Activated T-cell treated with anti-CD3 and anti-CD28 coated beads, Interleukin-2, amount 50 U/mL, for 72 hours (primary cell): ENCODE measurements around the gene DAAM2. TPM values are rescaled to one million over a fixed set of nuclear protein-coding genes. Genes with fewer than 3 reads are reported as not detected.

Experiments used
- ATAC-seq, 2 donors: fragments of 150-1000 bp; cut with Tn5 transposase; replicated peaks in 1 of 2; 2 replicates each; pipeline ENCODE4 v1.10.0; 2021; ENCODE audit warnings: moderate library complexity in 2 of 2, mild to moderate bottlenecking in 1 of 2
- DNase-seq, 2 donors: peaks; one replicate each; pipeline ENCODE4 v3.0.0; 2021 to 2022; ENCODE audit warnings: mixed read lengths in 1 of 2
- H3K27ac Mint-ChIP-seq: one replicate; pipeline ENCODE4 v1.8.0; 2022; ENCODE audit warnings: mild to moderate bottlenecking, moderate library complexity, mixed read lengths
- H3K27me3 Mint-ChIP-seq: one replicate; pipeline ENCODE4 v1.8.0; 2022; ENCODE audit warnings: low read depth, mixed read lengths
- H3K36me3 Mint-ChIP-seq, 2 donors: one replicate each; pipeline ENCODE4 v1.8.0; 2022; ENCODE audit warnings: mixed read lengths in 2 of 2, mild to moderate bottlenecking in 1 of 2; ENCODE audit not compliant: insufficient read depth in 2 of 2
- H3K4me1 Mint-ChIP-seq: one replicate; pipeline ENCODE4 v1.8.0; 2022; ENCODE audit warnings: low read depth, mixed read lengths
- H3K4me3 Mint-ChIP-seq, 2 donors: one replicate each; pipeline ENCODE4 v1.8.0; 2022; ENCODE audit warnings: mild to moderate bottlenecking in 2 of 2, mixed read lengths in 2 of 2, moderate library complexity in 2 of 2
- H3K9me3 Mint-ChIP-seq, 2 donors: one replicate each; pipeline ENCODE4 v1.8.0; 2022; ENCODE audit warnings: mixed read lengths in 2 of 2
- total RNA-seq, 2 donors: library from RNA; stranded (reverse); gene quantifications; one replicate each; pipeline ENCODE4 v1.2.3, GENCODE V29; 2022

DAAM2 gene
- total RNA-seq, 2 donors from 2014 or later, result not detected

- no peak overlapping the region for H3K4me3 Mint-ChIP-seq
- ATAC-seq, result no peak
- H3K4me1 Mint-ChIP-seq, result peaks cover 10% of the 10 kb centered on the region
- H3K9me3 Mint-ChIP-seq, result no peaks in the 10 kb centered on the region
- DNase-seq, result no peak
- peaks cover 22% of the 10 kb centered on the region for H3K27me3 Mint-ChIP-seq
- no peak overlapping the region for H3K27ac Mint-ChIP-seq
- no peaks in the 10 kb centered on the region for H3K36me3 Mint-ChIP-seq
Observed at GRCh38 chr6:39931607-39932006, 139.4 kb downstream of the DAAM2 start.

GRCh38 chr6:39932386-39932910, 140.3 kb downstream of the DAAM2 start:
- DNase-seq (no peak), ATAC-seq (no peak)
- Mint-ChIP-seq H3K36me3 (no peaks in the 10 kb centered on the region), H3K27ac (no peak overlapping the region), H3K9me3 (no peaks in the 10 kb centered on the region), H3K4me3 (no peak overlapping the region), H3K27me3 (peaks cover 22% of the 10 kb centered on the region), H3K4me1 (peaks cover 10% of the 10 kb centered on the region)

GRCh38 chr6:39933669-39934130, 141.5 kb downstream of the DAAM2 start:
- Mint-ChIP-seq H3K27ac (no peak overlapping the region), H3K4me3 (peak overlapping the region; percentile 82 to 83), H3K36me3 (no peaks in the 10 kb centered on the region), H3K4me1 (peaks cover 10% of the 10 kb centered on the region), H3K27me3 (peaks cover 22% of the 10 kb centered on the region), H3K9me3 (no peaks in the 10 kb centered on the region)
- peak; percentile 50 to 78 for ATAC-seq
- peak in 1 of 2 donors; percentile 5 for DNase-seq

GRCh38 chr6:39934131-39934757, 142.1 kb downstream of the DAAM2 start, which contains the start of gene MOCS1:
MOCS1 (minus strand) TSS chr6:39934462; CDS start chr6:39934417, 45 bp downstream.
- Mint-ChIP-seq H3K36me3 (no peaks in the 10 kb centered on the region), H3K4me3 (peak within 1 kb of the TSS; percentile 82 to 83), H3K27ac (no peak within 1 kb of the TSS), H3K27me3 (peaks cover 22% of the 10 kb centered on the region), H3K4me1 (peaks cover 10% of the 10 kb centered on the region), H3K9me3 (no peaks in the 10 kb centered on the region)
- peak; percentile 50 to 54 for DNase-seq
- ATAC-seq, result peak; percentile 89 to 92

GRCh38 chr6:39935241-39935640, 143.1 kb downstream of the DAAM2 start:
- H3K27ac Mint-ChIP-seq, result no peak overlapping the region
- H3K9me3 Mint-ChIP-seq, result no peaks in the 10 kb centered on the region
- H3K4me1 Mint-ChIP-seq, result peaks cover 10% of the 10 kb centered on the region
- H3K27me3 Mint-ChIP-seq, result peaks cover 22% of the 10 kb centered on the region
- H3K4me3 Mint-ChIP-seq, result no peak overlapping the region
- no peak for ATAC-seq
- DNase-seq, result no peak
- no peaks in the 10 kb centered on the region for H3K36me3 Mint-ChIP-seq

- Mint-ChIP-seq H3K27me3 (peaks cover 18% of the 10 kb centered on the region), H3K4me1 (peaks cover 10% of the 10 kb centered on the region), H3K36me3 (no peaks in the 10 kb centered on the region), H3K9me3 (no peaks in the 10 kb centered on the region), H3K27ac (no peak overlapping the region), H3K4me3 (no peak overlapping the region)
- ATAC-seq (no peak), DNase-seq (no peak)
Observed at GRCh38 chr6:39936857-39937256, 144.7 kb downstream of the DAAM2 start.

GRCh38 chr6:39937686-39938333, 145.6 kb downstream of the DAAM2 start:
- ATAC-seq (no peak), DNase-seq (no peak)
- Mint-ChIP-seq H3K4me3 (no peak overlapping the region), H3K9me3 (no peaks in the 10 kb centered on the region), H3K36me3 (no peaks in the 10 kb centered on the region), H3K27ac (no peak overlapping the region), H3K27me3 (peaks cover 14% of the 10 kb centered on the region), H3K4me1 (peaks cover 10% of the 10 kb centered on the region)

GRCh38 chr6:39938773-39939654, 146.8 kb downstream of the DAAM2 start:
- H3K4me3 Mint-ChIP-seq, result no peak overlapping the region
- ATAC-seq (no peak), DNase-seq (no peak)
- no peaks in the 10 kb centered on the region for H3K36me3 Mint-ChIP-seq
- no peaks in the 10 kb centered on the region for H3K9me3 Mint-ChIP-seq
- H3K4me1 Mint-ChIP-seq, result no peaks in the 10 kb centered on the region
- H3K27me3 Mint-ChIP-seq, result peaks cover 8% of the 10 kb centered on the region
- no peak overlapping the region for H3K27ac Mint-ChIP-seq

- no peak for ATAC-seq
- Mint-ChIP-seq H3K9me3 (no peaks in the 10 kb centered on the region), H3K4me1 (no peaks in the 10 kb centered on the region), H3K4me3 (no peak overlapping the region), H3K27me3 (no peaks in the 10 kb centered on the region), H3K27ac (no peak overlapping the region), H3K36me3 (no peaks in the 10 kb centered on the region)
- no peak for DNase-seq
Observed at GRCh38 chr6:39941138-39941537, 149.0 kb downstream of the DAAM2 start.

GRCh38 chr6:39941820-39942219, 149.6 kb downstream of the DAAM2 start:
- no peaks in the 10 kb centered on the region for H3K27me3 Mint-ChIP-seq
- no peaks in the 10 kb centered on the region for H3K9me3 Mint-ChIP-seq
- DNase-seq (no peak), ATAC-seq (no peak)
- H3K36me3 Mint-ChIP-seq, result no peaks in the 10 kb centered on the region
- H3K4me1 Mint-ChIP-seq, result no peaks in the 10 kb centered on the region
- no peak overlapping the region for H3K4me3 Mint-ChIP-seq
- H3K27ac Mint-ChIP-seq, result no peak overlapping the region

GRCh38 chr6:39942903-39943580, 150.9 kb downstream of the DAAM2 start:
- no peaks in the 10 kb centered on the region for H3K27me3 Mint-ChIP-seq
- no peaks in the 10 kb centered on the region for H3K36me3 Mint-ChIP-seq
- no peak for DNase-seq
- no peaks in the 10 kb centered on the region for H3K4me1 Mint-ChIP-seq
- H3K9me3 Mint-ChIP-seq, result no peaks in the 10 kb centered on the region
- no peak for ATAC-seq
- H3K4me3 Mint-ChIP-seq, result no peak overlapping the region
- no peak overlapping the region for H3K27ac Mint-ChIP-seq

- DNase-seq, result no peak
- H3K27me3 Mint-ChIP-seq, result no peaks in the 10 kb centered on the region
- no peaks in the 10 kb centered on the region for H3K9me3 Mint-ChIP-seq
- no peak overlapping the region for H3K27ac Mint-ChIP-seq
- ATAC-seq, result no peak
- no peak overlapping the region for H3K4me3 Mint-ChIP-seq
- H3K36me3 Mint-ChIP-seq, result no peaks in the 10 kb centered on the region
- no peaks in the 10 kb centered on the region for H3K4me1 Mint-ChIP-seq
Observed at GRCh38 chr6:39945626-39946025, 153.4 kb downstream of the DAAM2 start.
